ENCODE data around the gene PLAAT5.

Gene PLAAT5

DNA sequence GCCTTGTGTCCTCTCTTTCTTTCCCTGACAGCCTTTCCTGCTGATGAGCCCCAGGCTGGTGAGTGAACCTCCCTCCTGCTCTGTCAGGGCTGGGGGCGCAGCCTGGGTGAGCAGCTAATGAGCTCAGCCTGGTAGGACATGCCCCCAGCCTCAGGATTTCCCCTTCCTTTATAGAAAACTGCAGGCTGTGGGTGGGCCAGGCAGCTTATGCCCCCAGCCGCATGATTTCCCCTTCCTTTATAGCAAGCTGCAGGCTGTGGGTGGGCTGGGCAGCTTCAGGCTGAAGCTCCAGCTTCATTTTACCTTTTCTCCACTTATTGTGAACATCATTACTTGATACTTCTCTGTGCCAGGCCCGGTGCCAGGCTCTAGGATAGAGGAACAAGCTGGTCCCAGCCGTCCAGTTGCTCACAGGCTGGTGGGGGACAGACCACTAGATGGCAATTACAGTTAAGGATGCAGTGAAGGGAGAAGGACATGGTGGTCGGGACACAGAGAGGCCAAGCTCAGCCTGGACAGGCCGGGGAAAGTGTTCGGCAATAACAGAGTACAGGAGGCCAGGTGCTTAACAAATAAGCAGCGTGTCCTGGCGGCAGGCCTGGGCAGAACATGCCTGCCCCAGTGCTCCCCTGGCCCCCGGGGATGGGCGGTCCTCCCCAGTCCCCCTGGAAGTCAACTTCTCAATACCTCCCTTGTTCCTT, 20.2 kb upstream of the PLAAT5 start:
- no peak for DNase-seq

- no peak for DNase-seq
Measured at GRCh38 chr11:63510360-63511047, 19.5 kb upstream of the PLAAT5 start.

- no peak for DNase-seq
Measured at GRCh38 chr11:63508745-63509144, 17.8 kb upstream of the PLAAT5 start.

- DNase-seq, result no peak
Measured at GRCh38 chr11:63508009-63508408, 17.0 kb upstream of the PLAAT5 start.

DNA sequence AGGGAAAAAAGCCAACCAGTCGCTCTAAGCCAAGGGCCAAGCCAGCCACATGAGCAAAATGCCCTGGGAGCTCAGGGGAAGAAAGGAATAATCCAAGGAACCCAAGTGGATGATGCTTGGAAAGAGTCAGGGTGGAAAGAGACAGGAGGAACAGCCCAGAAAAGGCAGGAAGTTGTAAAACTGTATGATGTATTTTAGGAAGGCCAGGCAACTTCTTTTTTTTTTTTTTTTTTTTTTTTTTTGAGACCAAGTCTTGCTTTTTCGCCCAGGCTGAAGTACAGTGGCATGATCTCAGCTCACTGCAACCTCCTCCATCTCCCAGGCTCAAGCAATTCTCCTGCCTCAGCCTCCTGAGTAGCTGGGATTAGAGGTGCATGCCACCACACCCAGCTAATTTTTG, 16.5 kb upstream of the PLAAT5 start:
- DNase-seq, result no peak

DNA sequence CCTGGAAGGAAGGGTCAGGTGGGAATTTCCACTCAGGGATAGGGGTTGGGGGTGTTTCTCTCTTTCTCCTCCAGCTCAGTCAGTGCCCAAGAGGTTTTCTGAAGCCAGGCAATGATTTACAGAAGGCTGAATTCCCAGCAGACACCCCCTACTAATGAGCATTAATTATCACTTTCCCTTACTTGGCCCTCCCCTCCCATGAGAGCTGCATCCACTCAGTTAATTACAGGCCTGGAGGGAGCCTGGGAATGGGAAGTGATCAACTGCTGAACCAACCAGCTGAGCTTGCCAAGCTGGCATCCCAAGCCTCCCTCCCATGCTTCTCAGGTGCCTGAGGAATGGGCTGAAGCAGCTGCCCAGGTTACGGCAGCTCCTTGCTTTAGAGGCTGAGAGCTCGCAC, 15.9 kb upstream of the PLAAT5 start:
- no peak for DNase-seq

DNA sequence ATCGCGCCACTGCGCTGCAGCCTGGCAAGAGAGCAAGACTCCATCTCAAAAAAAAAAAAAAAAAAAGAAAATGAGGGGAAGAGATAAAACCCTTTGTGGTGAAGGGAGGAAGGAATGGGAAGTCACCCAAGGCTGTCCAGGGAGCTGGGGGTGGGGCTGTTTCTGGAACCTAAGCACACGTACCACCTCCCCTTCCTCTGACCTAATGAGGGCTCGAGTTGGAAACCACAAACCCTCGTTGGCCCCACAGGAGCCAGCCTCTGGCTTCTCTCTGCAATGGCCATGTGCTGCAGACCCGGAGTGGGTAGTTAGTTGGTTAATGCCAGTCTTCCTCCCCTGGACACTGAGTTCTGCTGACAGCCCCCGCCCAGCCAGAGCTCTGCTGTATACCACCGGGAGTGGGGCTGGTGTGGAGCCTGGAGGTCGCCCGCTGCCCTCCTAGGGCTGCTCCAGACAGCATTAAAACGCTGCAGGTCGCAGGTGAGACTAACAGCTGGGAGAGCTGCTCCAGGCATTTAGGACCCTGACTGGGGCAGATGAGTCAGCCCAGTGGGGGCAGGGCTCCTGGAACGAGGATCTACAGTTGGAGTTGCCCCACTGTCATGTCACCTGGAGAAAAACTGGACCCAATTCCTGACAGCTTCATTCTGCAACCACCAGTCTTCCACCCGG, 15.0 kb upstream of the PLAAT5 start, which contains the start of gene LGALS12:
Gene LGALS12, plus strand, starts transcription at position 228 of the 672 bp plus-strand sequence. Its CDS starts 375 bp downstream, at position 603.
- DNase-seq, result no peak

DNA sequence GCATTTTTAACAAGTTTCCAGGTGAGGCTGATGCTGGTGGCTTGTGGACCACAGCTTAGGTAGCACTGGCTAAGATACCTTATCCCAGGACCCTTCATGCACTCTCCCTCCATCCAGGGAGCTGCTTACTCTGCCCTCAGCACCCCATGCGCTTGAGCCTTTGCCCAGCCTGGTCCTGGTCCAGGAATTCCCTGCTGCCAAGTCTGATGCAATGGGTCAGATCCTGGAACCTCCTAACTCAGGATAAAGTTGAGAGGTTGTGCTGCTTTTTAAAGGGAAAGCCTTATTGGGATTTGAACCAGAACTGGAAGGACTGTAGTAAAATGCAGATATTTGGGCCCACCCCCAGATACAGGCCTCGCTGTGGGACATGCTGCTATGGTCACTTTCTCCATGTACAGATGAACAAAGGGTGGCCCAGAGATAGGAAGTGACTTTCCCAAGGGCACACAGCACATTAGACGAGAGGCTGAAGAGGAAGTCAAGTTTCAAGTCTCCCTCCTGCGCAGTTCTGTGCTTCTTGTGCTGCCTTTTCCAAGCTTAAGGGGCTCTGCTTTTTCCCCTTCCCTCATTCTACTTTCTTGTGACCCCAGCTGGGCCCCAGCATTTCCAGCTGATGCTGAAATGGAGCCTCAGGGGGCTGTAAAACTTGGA, 14.1 kb upstream of the PLAAT5 start:
- DNase-seq, result no peak

- no peak for DNase-seq
Measured at GRCh38 chr11:63504054-63504453, 13.1 kb upstream of the PLAAT5 start.

DNA sequence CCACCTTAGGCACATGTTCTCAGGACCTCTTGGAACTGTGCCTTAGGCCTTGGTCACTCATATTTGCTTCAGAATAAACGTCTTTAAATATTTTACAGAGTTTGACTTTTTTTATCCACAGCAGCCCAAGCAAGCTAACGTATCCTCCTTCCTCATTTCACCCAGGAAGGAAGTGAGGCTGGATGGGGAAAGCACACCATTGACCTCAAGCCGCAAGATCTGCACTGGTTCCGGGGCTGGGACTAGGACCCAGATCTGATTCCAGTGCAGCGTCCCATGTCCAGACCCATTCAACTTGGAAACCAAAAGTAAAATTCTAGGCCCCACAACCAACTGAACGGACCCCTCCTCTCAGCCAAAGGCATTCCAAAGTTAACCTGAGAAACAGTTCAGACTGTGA, 12.5 kb upstream of the PLAAT5 start:
- DNase-seq, result no peak

DNA sequence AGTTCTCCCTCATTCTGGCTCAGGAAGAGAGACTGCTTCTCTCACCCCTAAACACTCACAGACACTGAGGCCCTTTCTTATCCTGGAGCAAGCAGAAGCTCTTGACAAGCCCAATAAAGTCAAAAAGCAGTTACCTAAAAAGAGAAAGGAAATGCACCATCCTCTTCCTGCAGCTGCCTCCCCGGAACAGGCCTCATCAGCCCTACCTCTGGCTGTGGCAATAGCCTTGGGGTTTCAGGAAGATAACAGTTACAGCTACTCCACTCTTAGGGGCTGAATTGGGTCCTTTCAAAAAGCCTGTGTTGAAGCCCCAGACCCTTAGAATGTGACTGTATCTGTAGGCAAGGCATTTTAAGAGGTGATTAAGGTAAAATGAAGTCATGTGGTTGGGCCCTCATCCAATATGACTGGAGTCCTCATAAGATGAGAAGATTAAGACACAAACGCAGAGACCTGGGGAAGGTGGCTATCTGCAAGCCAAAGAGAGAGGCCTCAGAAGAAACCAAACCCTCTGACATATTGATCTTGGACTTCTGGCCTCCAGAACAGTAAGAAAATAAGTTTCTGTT, 11.4 kb upstream of the PLAAT5 start:
- DNase-seq, result no peak

- no peak for DNase-seq
Measured at GRCh38 chr11:63501236-63501635, 10.3 kb upstream of the PLAAT5 start.

- no peak for DNase-seq
Measured at GRCh38 chr11:63499874-63500273, 8.9 kb upstream of the PLAAT5 start.

DNA sequence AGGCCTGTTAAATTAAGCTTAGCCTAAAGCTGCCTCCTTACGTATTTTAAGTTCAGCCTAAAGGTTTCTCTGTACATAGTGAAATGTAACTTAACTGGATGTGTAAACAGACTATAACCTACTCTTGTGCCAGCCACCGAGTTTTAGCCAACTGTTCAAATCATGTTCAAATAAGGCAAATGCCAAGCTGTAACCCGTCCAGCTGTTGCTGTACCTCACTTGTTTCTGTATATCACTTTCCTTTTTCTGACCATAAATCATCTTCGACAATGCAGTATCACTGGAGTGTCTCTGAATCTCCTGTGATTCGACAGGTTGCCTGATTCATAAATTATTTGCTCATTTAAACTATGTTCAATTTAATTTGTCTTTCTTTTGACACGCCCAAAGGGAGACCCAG, 4.0 kb upstream of the PLAAT5 start:
- no peak for DNase-seq

DNA sequence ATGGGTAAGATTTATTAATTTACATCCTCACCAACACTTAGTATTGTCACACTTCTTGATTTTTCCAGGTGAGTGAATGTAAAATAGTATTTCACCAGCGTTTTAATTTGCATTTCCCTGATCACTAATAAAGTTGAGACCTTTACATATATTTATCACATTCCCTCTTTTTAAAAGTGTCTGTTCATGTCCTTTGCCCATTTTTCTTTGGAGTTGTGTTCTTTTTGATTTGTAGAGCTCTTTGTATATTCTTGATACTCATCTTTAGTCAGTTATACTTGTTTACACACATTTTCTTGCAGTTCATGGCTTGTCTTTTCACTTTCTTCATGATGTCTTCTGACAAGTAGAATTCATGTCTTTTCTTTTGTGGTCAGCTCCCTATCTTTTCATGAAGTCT, 2.2 kb upstream of the PLAAT5 start:
- no peak for DNase-seq

DNA sequence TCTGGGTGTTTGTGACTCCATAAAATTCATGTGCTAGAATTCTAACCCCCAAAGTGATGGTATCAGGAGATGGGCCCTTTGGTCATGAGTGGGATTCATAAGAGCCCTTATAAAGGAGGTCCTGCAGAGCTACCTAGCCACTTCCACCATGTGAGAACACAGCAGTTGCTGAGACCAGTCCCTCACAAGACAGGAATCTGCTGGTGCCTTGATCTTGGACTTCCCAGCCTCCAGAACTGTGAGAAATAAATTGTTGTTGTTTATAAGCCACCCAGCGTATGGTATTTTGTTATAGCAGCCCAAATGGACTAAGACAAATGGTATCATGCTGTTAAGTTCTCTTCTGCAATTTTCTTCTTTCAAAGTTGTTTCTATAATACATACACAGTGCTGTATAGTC, 1.5 kb upstream of the PLAAT5 start:
- no peak for DNase-seq

GRCh38 chr11:63491636-63492372, 837 bp upstream of the PLAAT5 start:
- no peak for DNase-seq

DNA sequence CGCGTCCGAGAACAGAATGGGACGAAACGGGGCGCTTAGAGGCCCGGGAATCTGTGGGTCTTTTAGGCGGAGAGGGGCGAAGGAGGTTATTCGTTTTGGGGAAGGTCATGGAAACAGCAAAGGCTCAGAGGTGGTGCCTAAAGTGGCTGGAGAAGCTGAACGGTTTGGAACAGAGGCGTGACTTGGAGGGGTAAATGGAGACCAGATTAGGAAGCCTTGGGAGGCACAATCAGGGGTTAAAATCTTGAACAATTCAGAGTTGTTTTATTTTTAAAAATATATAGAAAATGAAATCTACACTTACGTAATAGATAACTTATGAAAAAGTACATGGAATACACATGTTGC, 247 bp upstream of the PLAAT5 start:
- no peak for DNase-seq

- DNase-seq, result no peak
Measured at GRCh38 chr11:63489879-63490278, 1.1 kb downstream of the PLAAT5 start.

DNA sequence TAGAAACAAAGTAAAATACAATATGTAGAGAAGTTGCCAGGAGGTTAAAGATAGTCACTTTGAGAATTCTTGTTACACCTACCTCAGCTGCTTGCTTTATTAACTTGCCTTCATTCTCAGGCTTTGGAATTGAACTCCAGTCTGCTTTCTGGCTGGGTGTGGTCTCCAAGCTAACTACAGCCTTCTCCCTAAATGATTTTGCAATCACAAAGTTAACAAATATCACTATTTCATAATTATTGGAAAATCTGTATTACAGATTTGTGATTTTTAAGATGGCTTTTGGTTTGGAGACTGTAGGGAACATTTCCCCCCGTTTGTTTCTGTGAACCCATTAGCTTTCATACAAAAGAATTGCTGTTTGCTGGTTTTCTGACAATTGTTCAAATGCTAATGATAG, 2.2 kb downstream of the PLAAT5 start:
- no peak for DNase-seq

- no peak for DNase-seq
Measured at GRCh38 chr11:63485777-63486176, 5.2 kb downstream of the PLAAT5 start.

DNA sequence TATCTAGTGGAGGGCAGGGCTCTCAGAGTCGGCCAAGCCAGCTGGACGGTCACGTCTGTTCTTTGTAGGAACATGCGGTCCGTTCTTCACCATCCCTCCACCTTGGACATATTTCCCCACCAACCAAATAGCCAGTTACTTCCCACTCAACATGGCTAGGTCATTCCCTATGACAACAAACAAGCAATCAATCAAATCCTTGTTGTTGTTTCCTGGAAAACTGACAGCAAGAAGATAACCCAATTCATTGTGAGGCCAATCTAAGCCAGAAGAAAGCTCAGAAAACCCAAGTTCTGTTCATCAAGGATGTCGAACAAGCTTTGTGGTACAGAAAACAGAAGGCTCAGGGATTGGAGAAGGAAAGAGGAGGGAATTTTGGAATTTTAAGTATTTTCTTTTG, 10.9 kb downstream of the PLAAT5 start:
- no peak for DNase-seq

DNA sequence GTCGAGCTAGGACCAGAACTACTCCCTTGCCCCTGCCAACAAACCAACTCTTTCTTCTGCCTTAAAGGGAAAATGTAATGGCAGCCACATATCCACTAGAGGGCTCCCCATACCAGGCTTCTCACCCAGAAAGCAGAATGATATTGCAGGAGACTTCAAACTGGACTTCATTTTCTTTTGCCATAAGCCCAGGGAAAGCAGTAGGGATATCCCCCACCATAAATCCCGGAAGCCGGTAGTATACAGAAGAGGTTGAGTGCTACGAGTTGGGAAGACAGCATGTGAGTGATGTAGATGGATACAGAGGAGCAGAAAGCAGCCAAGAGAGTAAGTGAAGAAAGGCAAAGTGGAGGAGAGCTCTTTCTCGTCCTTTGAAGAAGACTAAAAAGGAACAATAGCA, 12.1 kb downstream of the PLAAT5 start:
- peak; percentile 74 for DNase-seq
